NCI-H2227 treated with DMSO at 0.1 percent for 48 hours (cell line): Measurements from ENCODE around the gene MPIG6B.

Source experiments
- DNase-seq: peaks from one replicate; lab custom pipeline; 2025; lab: John Stamatoyannopoulos, UW

MPIG6B gene

DNA sequence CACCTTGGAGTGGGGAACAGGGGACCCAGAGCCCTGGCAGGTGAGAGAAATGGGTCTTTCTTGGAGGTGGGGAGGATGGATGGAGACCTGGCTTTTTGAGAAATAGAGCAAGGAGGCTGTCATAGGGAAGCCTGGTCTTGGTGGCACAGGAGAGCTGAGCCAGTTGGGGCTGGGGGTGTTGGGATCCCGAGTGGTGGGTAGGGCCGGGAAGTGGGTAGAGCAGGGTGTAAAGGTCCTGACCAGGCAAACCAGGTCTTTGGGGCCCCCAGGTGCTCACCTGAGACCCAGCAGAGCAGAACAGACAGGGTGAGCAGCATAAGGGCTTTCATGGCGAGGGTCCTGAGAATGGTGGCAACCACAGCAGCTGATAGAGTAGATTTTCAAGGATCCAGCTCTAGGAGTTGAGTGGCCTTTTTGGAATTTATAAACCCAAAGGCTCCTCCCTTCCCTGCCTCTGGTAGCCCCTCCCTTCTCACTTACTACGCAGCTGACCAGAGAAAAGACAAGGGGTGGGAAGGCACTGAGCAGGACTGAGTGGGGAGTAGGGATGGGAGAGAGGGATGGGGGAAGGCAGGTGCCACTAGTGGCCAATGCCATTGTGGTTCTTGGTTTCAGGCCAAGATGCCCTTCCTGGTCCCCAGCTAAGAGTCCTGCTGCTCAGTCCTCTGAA is 1.7 kb upstream of the MPIG6B start, which contains the start of gene LY6G6C:
Gene LY6G6C, minus strand, starts transcription at position 396 of the 670 bp plus-strand sequence. Its CDS starts 67 bp downstream, at position 329.
- no peak for DNase-seq

DNA sequence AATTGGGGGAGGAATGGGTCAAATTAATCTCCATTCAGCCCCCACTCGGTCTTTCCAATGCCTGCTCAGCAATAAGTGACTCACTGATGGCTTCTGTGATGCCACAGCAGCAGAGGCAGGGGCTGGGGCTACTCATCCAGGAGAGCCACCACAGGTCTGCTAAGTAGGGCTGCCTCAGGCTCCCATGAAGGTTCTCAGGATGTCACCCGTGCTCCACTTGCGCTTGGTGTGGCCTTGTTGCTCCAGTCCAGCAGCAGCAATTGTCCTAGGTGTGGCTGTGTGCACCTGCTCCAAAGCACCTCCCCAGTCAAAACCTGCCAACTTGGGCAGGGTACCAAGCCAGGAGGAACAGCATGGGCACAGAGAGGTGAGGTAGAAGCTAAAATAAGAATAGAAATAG is 1.0 kb upstream of the MPIG6B start:
- no peak for DNase-seq

DNA sequence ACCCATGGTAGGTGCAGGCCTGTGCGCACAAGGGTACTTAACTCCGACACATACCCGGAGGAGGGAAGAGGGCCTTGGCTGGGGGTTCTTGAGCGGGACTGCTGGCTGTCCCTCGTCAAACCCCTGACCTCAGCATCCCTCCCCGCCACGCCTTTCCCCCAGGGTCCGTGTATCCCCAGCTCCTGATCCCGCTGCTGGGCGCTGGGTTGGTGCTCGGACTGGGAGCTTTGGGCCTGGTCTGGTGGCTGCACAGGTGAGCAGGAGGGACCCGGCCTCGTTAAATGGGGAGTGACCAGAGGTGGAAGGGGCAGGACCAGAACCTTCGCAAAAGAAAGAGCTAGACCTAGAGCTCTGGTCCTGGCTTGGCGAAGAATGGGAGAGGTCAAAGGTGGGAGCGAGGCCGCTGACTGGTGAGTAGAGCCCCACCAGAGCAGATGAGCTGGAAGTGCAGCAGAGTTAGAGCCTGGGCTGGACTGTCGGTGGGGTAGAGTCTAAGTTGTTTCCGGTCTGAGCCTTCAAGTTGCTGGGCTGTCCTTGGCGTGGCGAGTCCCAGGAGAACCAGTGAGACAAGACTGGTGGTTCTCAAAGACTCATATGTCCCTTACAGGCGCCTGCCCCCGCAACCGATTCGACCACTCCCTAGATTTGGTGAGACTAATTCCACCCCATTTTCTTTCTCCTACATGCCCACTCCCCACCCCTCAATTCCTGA is 963 bp downstream of the MPIG6B start:
- no peak for DNase-seq

DNA sequence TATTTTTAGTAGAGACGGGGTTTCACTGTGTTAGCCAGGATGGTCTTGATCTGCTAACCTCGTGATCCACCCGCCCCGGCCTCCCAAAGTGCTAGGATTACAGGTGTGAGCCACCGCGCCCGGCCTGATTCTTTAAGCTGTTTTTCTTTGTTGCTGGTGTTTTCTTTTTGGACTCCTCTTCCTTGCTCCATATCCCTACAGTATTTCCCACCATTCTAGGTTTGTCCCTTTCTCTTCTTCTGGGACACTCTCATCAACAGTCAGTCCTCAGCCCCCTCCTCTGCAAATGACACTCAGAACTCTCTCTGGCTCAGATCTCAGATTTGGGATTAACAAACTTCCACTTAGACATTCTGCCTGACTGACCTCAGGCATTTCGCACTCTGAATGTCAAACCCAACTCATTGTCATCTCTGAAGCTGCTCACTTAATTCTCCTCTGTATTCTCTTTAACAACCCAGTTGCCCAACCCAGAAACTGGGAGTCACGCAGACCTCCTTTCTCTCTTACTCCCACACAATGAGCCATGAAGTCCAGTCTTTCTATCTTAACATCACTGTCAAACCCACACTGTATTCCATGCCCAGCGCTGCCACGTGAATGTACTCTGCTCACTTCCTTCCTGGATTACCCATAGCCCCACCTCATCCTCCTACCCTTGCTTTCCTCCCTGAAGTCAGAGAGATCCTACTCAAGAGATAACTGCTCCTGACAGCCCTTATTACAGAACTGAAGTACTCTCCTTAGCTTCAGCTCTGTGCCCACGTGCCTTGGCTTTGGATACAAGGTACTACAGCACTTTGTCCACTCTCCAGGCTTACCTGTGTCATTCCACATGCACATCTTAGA is 2.6 kb downstream of the MPIG6B start:
- DNase-seq: no peak

DNA sequence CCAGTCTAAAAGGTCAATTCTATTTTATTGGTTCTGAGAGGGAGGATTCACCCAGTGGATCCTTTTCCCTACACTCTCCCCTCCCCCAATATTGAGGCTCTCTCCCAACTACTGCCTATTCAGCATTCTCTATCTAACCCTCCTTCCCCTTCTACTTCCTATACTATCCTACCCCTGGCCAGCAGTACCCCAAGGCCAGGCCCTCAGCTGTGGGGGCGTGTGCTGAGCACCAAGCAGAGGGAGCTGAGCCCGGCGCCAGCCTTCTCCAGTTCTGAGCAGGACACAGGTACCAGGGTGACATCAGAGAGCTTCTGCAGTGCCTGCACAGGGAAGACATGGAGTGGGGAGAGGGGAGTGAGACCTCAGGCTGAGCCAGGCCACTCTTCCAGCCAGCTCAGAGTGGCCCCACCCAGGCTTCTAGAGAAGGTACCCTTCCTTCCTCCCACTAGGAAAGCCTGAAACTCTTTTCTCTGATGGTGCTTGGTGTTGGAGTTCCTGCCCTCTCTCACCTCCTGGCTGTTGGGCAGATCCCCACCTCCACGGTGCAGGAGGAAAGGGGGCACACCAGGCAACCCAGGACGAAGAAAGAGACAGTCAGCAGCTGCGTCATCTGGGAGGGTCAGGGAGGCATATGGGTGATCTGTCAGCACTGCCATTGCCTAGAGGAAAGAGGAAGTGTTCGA is 4.0 kb downstream of the MPIG6B start:
- no peak for DNase-seq

DNA sequence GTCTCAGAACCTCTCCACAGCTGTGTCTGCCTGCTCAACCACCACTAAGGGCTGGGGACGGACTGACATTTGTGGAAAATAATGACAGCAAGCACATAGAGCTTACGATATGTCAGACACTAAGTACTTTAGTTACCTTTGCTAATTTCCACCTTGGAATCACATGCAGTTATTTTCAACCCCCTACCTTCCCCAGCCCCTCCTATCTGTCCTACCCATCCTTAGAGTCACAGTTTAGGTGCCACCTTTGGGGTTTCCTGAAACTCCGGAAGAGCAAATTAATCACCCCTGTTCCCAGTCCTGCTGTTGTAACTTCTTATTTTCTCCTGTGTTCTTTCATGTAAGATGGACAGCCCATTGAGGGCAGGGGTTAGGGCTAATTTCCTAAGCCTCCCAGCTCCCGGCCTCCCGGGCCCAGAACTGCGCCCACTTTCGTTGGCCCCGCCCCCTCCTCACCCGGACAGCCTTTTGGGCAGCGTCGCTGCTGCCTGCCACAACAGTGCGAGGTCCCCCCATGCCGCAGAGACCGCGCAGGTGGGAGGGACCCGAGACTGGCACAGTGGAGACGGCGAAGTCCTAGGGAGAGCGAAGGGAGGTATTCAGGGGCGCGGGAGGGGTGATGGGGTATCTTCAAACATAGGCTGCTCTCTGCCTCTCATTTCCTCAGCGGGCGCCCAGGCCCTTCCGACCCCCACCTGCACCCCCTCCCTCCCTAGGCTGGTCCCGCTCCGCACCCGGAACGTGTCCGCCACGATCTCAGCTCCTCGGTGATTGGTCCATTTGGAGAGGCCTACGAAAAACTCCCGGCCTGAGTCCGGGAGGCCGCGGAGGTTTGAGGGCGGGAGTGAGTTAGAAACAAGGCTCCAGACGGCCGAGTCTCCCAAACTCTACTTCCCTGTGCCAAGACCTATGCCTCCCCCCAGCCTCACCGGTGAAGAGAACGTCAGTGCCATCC is 4.8 kb downstream of the MPIG6B start:
- no peak for DNase-seq

DNA sequence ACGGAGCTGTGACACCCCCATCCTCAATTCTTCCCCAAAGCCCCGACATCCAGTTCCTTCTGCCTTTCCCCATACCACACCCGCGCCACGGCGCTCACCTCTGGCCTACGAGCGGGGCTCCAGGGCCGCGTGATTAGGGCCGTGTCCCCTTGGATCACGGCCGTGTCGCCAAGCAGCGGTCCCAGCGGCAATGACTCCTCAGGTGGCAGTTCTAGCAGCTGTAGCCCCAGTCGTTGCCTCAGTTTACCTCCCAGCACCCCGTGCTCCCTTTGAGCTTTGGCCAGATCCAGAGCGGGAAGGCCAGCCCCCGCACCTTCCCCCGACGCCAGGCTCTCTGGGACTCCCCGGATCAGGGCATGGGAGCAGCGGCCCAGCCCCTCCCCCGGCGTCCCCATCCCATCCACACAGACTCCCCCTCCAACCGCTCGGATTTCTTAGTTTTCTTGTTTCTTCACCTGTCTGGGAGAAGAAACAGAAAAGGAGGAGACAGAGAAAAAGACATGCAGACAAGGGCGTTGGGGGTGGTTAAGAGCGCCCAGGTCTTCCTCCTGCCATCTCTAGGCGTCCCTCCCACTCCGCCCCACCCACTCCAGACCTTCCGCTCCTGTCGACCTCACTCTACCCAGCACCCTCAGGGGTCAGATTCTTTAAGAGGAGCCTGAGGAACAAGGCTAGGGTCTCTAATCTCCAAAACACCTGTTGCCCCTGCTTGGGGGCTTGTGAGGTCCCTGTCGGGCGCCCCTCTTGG is 5.8 kb downstream of the MPIG6B start, which contains the start of gene DDAH2:
Gene DDAH2, minus strand, starts transcription at position 533 of the 748 bp plus-strand sequence. Its CDS starts 138 bp downstream, at position 395.
- DNase-seq: no peak

DNA sequence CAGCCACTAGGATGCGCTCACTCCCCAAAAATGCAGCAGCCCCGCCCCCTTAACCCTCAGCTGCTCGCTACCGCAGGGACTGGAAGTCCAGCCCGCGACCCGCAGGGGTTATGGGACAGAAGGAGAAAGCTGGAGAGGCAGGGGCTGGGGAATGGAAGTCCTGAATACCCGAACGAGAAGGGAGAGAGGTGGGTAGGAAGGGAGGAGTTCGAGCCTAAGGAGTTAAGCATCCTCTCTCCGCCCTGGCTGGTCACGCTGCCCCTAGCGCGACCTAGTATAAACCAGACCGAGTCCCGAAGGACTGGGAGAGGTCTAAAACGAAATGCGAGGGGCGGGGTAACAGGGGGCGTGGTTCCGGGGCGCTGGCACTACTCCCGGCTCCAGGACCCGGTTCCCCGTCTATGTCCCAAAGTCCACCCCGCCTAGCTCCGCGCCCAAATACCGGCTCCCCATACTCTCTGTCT is 6.4 kb downstream of the MPIG6B start:
- DNase-seq: peak; percentile 85

DNA sequence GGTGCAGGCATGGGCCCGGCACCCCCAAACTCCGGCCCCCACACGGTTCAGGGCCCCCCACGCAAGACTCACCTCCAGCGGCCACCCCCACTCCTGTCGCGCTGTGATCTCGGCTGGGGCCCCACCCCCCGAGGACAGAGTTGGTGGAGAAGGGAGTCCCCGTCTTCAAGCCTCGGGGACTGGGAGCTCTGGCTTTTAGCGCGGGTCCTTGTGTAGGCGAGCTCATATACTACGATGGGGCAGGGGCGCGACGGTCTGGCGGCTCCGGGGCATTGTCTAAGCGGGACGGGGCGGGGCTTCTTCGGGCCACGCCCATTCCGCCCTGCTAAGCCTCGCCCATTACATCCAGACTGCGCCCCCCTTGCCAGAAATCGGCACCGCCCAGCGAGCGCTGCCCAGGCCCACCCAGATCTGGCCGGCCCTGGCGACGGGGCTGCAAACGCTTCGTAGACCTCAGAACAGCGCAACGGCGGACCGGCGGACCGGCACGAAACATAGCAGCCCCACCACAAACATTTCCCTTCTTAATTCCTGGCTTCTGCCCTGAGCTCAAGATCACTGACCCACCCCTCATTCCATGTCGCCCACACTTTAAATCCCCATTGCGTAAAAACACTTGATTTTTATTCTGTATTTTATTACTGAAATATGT is 6.9 kb downstream of the MPIG6B start:
- peak; percentile 87 for DNase-seq

DNA sequence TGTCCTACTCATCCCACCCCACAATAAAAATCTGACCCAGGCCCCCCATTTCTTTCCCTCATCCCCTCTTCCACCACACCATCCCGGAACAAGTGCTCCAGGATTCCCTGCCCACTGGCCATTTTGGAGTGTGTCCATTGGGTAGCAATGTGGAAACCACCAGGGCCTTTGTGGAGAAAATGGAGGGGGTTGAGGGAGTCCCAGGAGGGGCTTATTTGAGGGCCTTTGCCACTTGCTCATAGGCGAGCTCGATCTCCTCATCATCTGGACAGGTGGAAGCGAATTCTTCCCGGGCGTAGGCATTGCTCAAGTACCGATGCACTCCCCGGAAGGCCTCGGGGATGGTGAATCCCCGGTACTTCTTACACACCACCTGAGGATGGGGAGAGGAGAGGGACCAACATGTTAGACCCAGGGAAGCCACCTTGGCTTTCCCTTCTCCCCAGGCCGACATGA is 7.5 kb downstream of the MPIG6B start:
- no peak for DNase-seq

DNA sequence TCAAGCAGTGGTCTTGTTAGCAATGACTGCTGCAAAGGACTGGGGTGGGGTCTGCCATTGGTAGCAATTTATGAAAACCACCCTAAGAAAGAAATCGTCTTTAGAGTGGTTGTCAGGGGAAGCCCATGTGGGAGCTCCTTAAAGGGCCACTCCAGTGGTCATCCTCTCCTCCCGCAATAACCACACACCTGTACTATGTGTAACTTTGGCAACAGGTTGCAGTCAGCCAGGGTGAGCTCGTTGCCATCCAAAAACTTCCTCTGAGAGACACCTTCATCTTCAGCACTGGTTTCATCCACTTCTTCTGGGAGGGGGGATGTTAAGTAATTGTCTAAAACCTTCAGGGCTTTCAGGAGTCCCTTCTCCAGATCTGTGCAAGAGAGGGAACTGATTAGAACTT is 8.9 kb downstream of the MPIG6B start:
- DNase-seq: no peak

DNA sequence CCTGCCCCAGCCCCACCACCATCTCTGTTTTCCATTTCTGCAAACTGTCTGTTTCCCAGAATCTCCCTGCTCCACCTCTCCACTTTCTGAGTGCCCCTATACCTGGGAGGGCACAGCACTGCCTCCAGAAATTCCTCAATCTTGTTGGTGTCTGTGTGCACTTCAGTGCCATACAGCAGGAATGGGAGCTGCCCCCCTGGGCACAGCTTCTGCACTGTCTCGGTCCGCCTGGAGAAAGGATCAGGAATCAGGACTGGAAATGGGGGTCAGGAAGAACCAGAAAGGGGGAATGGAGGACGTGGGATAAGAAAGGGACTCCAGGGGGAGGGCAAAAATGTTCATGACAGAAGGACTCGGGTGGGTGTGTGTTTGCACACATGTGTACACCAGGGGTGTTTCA is 10.6 kb downstream of the MPIG6B start:
- DNase-seq: no peak

DNA sequence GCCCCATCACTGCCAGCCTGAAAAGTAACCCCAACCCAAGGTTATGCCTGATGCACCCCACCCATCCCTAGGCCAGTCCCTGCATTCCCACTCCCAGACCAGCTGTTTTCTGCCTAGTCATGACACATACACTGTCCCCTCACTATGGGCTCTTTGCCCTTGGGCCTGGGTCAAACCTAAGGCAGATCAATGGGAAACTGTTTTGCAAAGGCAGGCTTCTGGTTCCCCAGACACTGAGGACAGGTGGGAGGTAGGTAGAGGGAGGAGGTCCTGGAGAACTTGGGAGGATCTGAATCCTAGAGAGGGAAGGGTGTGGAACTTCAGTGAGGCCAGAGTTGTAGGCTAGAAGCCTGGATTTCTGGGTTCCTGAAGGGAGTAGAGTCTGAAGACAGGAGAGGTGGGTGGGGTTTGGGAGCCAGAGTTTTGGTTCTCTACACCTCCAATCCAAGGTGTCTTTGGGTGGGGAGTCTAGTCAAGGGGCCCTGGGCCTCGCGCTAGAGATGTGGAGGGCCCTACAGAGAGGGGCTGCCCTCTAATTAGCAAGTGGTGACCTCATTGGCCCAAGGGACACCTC is 11.2 kb downstream of the MPIG6B start:
- DNase-seq: no peak

DNA sequence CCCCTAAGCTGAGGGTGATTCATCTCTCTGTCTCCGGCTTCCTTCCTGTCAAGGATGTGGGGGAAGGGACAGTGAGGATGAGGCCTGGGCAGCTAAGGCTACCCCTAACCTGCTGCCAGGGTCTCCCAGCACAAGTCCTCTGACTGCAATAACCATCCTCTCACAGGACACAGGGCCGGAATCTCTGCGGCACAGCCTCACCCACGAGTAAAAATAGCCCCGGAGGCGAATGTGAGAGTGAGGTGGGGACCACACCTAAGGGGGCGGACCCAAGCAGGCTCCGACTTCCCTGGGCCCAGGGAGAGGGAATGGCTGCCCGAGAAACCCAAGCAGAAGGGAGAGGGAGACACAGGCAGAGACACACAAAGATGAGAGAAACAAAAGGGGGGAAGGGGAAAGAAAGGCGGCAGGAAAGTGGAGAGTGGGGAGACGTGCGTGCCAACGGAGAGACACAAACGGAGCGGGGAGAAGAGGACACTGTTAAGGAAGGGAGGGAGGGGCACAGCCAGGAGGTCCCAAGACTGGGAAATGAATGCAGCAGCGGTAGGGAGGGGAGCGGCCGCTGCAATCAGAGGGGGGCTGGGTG is 11.7 kb downstream of the MPIG6B start:
- DNase-seq: peak; percentile 23

DNA sequence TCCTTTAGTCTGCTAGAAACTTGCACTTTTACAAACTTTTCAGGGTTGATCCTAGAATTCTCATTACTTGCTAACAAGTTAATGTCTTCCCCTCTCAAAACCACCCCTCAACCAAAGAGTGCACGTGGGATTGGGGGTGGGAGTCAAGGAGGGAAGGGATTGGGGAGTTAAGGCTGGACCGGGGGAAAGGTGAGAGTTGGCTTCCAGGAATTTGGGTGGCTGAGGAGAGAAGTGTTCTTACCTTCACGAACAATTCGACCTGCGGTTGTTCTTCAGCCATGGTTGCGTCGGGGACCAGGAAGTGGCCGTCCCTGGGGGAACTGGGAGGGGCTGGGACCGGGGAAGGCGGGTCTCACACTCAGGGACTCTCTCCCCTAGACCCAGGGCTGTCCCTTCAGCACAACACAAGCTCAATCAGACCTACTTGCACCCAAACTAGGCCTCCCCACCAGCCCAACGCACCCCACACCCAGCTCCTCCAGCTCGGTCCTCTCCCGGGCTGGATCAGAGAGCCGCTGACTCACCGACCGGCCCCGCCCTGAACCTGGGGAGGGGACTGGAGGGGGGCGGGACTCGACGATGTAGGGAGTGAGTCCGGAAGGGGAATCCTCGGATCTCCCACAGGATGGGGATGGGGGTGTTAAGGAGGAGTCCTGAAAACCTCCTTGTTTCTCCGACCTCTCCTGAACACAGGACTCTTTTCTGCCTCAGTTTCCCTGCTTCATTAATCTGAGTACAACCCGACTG is 13.0 kb downstream of the MPIG6B start, which contains the start of gene CLIC1:
Gene CLIC1, minus strand, starts transcription at position 510 of the 747 bp plus-strand sequence. Its CDS starts 230 bp downstream, at position 280.
- DNase-seq: peak; percentile 71

DNA sequence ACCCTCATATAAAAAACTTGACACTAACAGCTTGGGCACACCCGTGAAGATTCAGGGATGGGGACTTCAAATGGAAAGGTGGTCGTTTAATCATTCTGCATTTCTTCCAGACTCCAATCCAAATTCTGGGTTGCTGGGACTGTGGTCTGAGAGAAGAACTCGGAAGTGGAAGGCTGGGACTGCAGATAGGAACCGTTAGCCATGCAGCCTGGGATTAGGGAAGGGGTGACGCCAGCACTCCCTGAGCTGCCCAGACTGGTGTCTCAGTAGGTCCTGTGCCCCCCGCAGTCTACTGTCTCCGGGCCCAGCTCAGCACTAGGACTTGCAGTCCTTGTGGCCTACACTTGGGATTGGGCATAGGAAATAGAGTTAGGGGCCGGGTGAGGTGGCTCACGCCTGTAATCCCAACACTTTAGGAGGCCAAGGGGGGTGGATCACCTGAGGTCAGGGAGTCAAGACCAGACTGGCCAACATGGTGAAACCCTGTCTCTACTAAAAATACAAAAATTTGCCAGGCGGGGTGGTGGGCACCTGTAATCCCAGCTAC is 13.7 kb downstream of the MPIG6B start:
- DNase-seq: no peak

DNA sequence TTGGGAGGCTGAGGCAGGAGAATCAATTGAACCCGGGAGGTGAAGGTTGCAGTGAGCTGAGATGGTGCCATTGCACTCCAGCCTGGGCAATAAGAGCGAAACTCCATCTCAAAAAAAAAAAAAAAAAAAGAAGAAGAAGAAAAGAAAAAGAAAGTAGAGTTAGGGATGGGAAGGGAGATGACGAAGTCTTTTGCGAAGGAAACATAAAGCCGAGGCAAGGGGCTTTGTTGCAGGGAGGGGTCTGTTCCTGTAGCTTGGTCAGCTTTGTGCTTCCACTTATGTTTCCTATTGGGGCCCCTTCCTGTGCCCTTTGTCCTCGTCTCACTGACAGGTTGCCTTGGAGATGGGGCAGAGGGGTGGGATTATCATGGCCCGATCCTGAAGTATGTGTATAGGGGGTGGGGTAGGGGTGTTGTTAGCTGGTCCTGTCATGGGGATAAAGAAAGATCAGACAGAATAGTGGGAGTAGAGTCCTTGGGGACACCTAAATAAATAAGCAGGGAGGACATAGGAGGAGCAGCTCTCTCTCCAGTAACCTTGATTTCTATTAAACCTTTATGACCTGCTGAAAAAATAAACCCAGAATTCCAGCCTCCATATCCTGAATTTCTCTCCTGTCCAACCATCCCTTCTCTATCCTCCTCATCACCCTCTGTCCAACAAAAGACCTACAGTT is 14.3 kb downstream of the MPIG6B start:
- DNase-seq: peak; percentile 55
